Measurements from ENCODE around the gene CSF3R. TPM values are rescaled to one million over a fixed set of nuclear protein-coding genes. Genes with fewer than 3 reads are reported as not detected.

The CSF3R gene
- total RNA-seq, 4 donors from 2014 or later, result 17.5 to 62.7 (median 21.3) TPM

- TF ChIP-seq CTCF (IDR thresholded peaks at IDR 0.05; ENCODE audit: low read depth), result no peak
Measured at GRCh38 chr1:36524359-36525062, 41.8 kb upstream of the CSF3R start.

GRCh38 chr1:36523850-36524249 is 41.1 kb upstream of the CSF3R start:
- TF ChIP-seq CTCF (IDR thresholded peaks at IDR 0.05; ENCODE audit: low read depth), result no peak

GRCh38 chr1:36523230-36523495 is 40.5 kb upstream of the CSF3R start:
- no peak for TF ChIP-seq CTCF (IDR thresholded peaks at IDR 0.05; ENCODE audit: low read depth)

- TF ChIP-seq CTCF (IDR thresholded peaks at IDR 0.05; ENCODE audit: low read depth), result no peak
Measured at GRCh38 chr1:36522461-36523229, 39.9 kb upstream of the CSF3R start.

GRCh38 chr1:36522021-36522420 is 39.3 kb upstream of the CSF3R start:
- TF ChIP-seq CTCF (IDR thresholded peaks at IDR 0.05; ENCODE audit: low read depth), result no peak

- no peak for TF ChIP-seq CTCF (IDR thresholded peaks at IDR 0.05; ENCODE audit: low read depth)
Measured at GRCh38 chr1:36520771-36521420, 38.2 kb upstream of the CSF3R start.

GRCh38 chr1:36520056-36520455 is 37.3 kb upstream of the CSF3R start:
- TF ChIP-seq CTCF (IDR thresholded peaks at IDR 0.05; ENCODE audit: low read depth), result no peak

Data from subcutaneous adipose tissue (tissue), 4 donors.